WTC11 (cell line): Measurements from ENCODE around the gene COL5A2. TPM values are rescaled to one million over a fixed set of nuclear protein-coding genes. Genes with fewer than 3 reads are reported as not detected.
A peak's percentile ranks its signal among the peaks of the same experiment; 100 is the strongest.

Experiments
- ATAC-seq: fragments of 200-7000 bp; cut with Tn5 transposase; 2 replicates; pipeline ENCODE4 v1.10.0; 2021; ENCODE audit warnings: mild to moderate bottlenecking, moderate library complexity
- CTCF ChIA-PET: fragments of 300-600 bp; sonication (Branson Sonifier 250); formaldehyde crosslinking; loops from one replicate; lab custom pipeline; 2021; ENCODE audit warnings: antibody characterized with exemption; lab: Charles Lee
- POLR2A ChIA-PET: fragments of 350-600 bp; sonication (Branson Sonifier 250); formaldehyde crosslinking; loops from one replicate; lab custom pipeline; 2021; ENCODE audit warnings: antibody characterized with exemption; lab: Charles Lee
- DNase-seq: peaks from one replicate; pipeline ENCODE4 v3.0.0; 2021; ENCODE audit warnings: low spot score
- H3K27ac Mint-ChIP-seq: 2 replicates; pipeline ENCODE4 v1.8.0; 2021; ENCODE audit warnings: mixed read lengths
- H3K27me3 Mint-ChIP-seq: 2 replicates; pipeline ENCODE4 v1.8.0; 2021; ENCODE audit warnings: low read depth, mild to moderate bottlenecking, moderate library complexity, mixed read lengths
- H3K36me3 Mint-ChIP-seq: 2 replicates; pipeline ENCODE4 v1.8.0; 2021; ENCODE audit warnings: mixed read lengths
- H3K4me1 Mint-ChIP-seq: 2 replicates; pipeline ENCODE4 v1.8.0; 2022; ENCODE audit warnings: mixed read lengths
- H3K4me3 Mint-ChIP-seq: 2 replicates; pipeline ENCODE4 v1.8.0; 2021; ENCODE audit warnings: mild to moderate bottlenecking, moderate library complexity, mixed read lengths
- H3K9me3 Mint-ChIP-seq: 2 replicates; pipeline ENCODE4 v1.8.0; 2021; ENCODE audit warnings: mixed read lengths
- ATF6 ChIP-seq: sonication (generic); formaldehyde crosslinking; IDR thresholded peaks from 2 replicates; pipeline ENCODE4 v1.8.1; 2023; ENCODE audit warnings: mild to moderate bottlenecking, missing genetic modification reagents
- CREB1 ChIP-seq: sonication (generic); formaldehyde crosslinking; IDR thresholded peaks from 2 replicates; pipeline ENCODE4 v1.8.0; 2023; ENCODE audit warnings: mild to moderate bottlenecking, missing genetic modification reagents
- CREM ChIP-seq: sonication (generic); formaldehyde crosslinking; IDR thresholded peaks from 2 replicates; pipeline ENCODE4 v1.8.1; 2022; ENCODE audit warnings: mild to moderate bottlenecking, missing genetic modification reagents, moderate library complexity
- E2F1 ChIP-seq: sonication (generic); formaldehyde crosslinking; IDR thresholded peaks from 2 replicates; pipeline ENCODE4 v1.8.0; 2022; ENCODE audit warnings: mild to moderate bottlenecking, missing genetic modification reagents
- ELF4 ChIP-seq: sonication (generic); formaldehyde crosslinking; IDR thresholded peaks from 2 replicates; pipeline ENCODE4 v1.8.1; 2022; ENCODE audit warnings: low read depth, mild to moderate bottlenecking, moderate library complexity, missing genetic modification reagents
- ESRRA ChIP-seq: sonication (generic); formaldehyde crosslinking; IDR thresholded peaks from 2 replicates; pipeline ENCODE4 v1.8.1; 2022; ENCODE audit warnings: mild to moderate bottlenecking, missing genetic modification reagents, borderline replicate concordance
- ETV6 ChIP-seq: sonication (generic); formaldehyde crosslinking; IDR thresholded peaks from 2 replicates; pipeline ENCODE4 v1.8.1; 2022; ENCODE audit warnings: mild to moderate bottlenecking, missing genetic modification reagents
- FOXP1 ChIP-seq: sonication (generic); formaldehyde crosslinking; IDR thresholded peaks from 2 replicates; pipeline ENCODE4 v1.8.0; 2022; ENCODE audit warnings: missing genetic modification reagents, mild to moderate bottlenecking, moderate library complexity, borderline replicate concordance
- GABPB1 ChIP-seq: sonication (generic); formaldehyde crosslinking; IDR thresholded peaks from 2 replicates; pipeline ENCODE4 v1.8.1; 2023; ENCODE audit warnings: mild to moderate bottlenecking, missing genetic modification reagents
- GTF2I ChIP-seq: fragments of 250-450 bp; sonication (Bioruptor Pico); conservative IDR thresholded peaks from 2 replicates; pipeline ENCODE4 v1.4.0; 2021; ENCODE audit warnings: mild to moderate bottlenecking
- OVOL2 ChIP-seq: fragments of 250-450 bp; sonication (Bioruptor Pico); IDR thresholded peaks from 2 replicates; pipeline ENCODE4 v1.9.0; 2021; ENCODE audit warnings: mild to moderate bottlenecking, borderline replicate concordance
- RELA ChIP-seq: sonication (generic); formaldehyde crosslinking; IDR thresholded peaks from 2 replicates; pipeline ENCODE4 v1.8.1; 2022; ENCODE audit warnings: missing genetic modification reagents, mild to moderate bottlenecking, borderline replicate concordance
- SMAD3 ChIP-seq: sonication (generic); formaldehyde crosslinking; IDR thresholded peaks from 2 replicates; pipeline ENCODE4 v1.8.0; 2022; ENCODE audit warnings: missing genetic modification reagents, mild to moderate bottlenecking, borderline replicate concordance
- SOX15 ChIP-seq: fragments of 250-450 bp; sonication (Bioruptor Pico); IDR thresholded peaks from 2 replicates; pipeline ENCODE4 v1.9.0; 2021; ENCODE audit warnings: mild to moderate bottlenecking
- ZNF281 ChIP-seq: sonication (generic); formaldehyde crosslinking; IDR thresholded peaks from 2 replicates; pipeline ENCODE4 v1.8.0; 2023; ENCODE audit warnings: mild to moderate bottlenecking, missing genetic modification reagents
- ZNF671 ChIP-seq: fragments of 250-450 bp; sonication (Bioruptor Pico); IDR thresholded peaks from 2 replicates; pipeline ENCODE4 v1.8.0; 2021; ENCODE audit warnings: mild to moderate bottlenecking
- total RNA-seq: library from RNA; stranded (reverse); gene quantifications from 3 replicates; pipeline ENCODE4 v1.2.3, GENCODE V29; 2021
- TF ChIP-seq, protein P1 (sequence below): sonication (generic); formaldehyde crosslinking; IDR thresholded peaks from 2 replicates; pipeline ENCODE4 v1.8.1; 2022; ENCODE audit warnings: low read depth, missing genetic modification reagents, borderline replicate concordance
- TF ChIP-seq, protein P2 (sequence below): sonication (generic); formaldehyde crosslinking; IDR thresholded peaks from 2 replicates; pipeline ENCODE4 v1.8.1; 2023; ENCODE audit warnings: mild to moderate bottlenecking, missing genetic modification reagents, moderate library complexity
- TF ChIP-seq, protein P3 (sequence below): sonication (generic); formaldehyde crosslinking; conservative IDR thresholded peaks from 2 replicates; pipeline ENCODE4 v1.8.1; 2023; ENCODE audit warnings: mild to moderate bottlenecking, low read depth, missing genetic modification reagents, moderate library complexity
- TF ChIP-seq, protein P4 (sequence below): sonication (generic); formaldehyde crosslinking; IDR thresholded peaks from 2 replicates; pipeline ENCODE4 v1.8.1; 2022; ENCODE audit warnings: low read depth, mild to moderate bottlenecking, moderate library complexity, missing genetic modification reagents, borderline replicate concordance

Gene COL5A2
- total RNA-seq, 1 experiment from 2014 or later: 16.0 TPM

GRCh38 chr2:189137519-189137918 lies 42.0 kb downstream of the COL5A2 start:
- CTCF ChIA-PET: no interaction called here
- Mint-ChIP-seq H3K27me3 (no peaks in the 10 kb centered on the region), H3K4me1 (no peaks in the 10 kb centered on the region), H3K27ac (no peak overlapping the region), H3K9me3 (no peaks in the 10 kb centered on the region), H3K4me3 (no peak overlapping the region), H3K36me3 (no peaks in the 10 kb centered on the region)
- TF ChIP-seq ESRRA (CRISPR knock-in tag) (no peak), CREM (no peak), ELF4 (CRISPR knock-in tag) (no peak)
- TF ChIP-seq, protein P1, sequence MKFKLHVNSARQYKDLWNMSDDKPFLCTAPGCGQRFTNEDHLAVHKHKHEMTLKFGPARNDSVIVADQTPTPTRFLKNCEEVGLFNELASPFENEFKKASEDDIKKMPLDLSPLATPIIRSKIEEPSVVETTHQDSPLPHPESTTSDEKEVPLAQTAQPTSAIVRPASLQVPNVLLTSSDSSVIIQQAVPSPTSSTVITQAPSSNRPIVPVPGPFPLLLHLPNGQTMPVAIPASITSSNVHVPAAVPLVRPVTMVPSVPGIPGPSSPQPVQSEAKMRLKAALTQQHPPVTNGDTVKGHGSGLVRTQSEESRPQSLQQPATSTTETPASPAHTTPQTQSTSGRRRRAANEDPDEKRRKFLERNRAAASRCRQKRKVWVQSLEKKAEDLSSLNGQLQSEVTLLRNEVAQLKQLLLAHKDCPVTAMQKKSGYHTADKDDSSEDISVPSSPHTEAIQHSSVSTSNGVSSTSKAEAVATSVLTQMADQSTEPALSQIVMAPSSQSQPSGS (CRISPR knock-in tag): no peak
- TF ChIP-seq, protein P2, sequence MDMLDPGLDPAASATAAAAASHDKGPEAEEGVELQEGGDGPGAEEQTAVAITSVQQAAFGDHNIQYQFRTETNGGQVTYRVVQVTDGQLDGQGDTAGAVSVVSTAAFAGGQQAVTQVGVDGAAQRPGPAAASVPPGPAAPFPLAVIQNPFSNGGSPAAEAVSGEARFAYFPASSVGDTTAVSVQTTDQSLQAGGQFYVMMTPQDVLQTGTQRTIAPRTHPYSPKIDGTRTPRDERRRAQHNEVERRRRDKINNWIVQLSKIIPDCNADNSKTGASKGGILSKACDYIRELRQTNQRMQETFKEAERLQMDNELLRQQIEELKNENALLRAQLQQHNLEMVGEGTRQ: no peak
- ATAC-seq: no peak
- DNase-seq: peak; percentile 20
- POLR2A ChIA-PET: no interaction called here

DNA sequence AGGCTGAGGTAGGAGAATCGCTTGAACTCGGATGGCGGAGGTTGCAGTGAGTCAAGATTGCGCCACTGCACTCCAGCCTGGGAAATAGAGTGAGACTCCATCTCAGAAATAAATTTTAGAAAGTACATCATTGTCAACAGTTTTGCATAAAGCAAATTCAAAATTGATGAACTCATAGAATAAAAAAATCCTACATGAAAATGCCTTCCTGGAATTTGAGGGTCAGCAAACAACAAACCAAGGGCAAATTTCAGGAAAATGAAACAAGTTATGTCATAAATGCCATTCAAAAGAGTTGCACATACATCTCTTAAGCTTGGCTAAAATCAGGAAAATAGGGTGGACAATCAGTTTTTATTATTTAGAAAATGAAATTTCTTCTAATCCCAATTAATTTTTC lies 45.1 kb downstream of the COL5A2 start:
- Mint-ChIP-seq H3K36me3 (no peaks in the 10 kb centered on the region), H3K9me3 (no peaks in the 10 kb centered on the region), H3K27ac (no peak overlapping the region), H3K4me1 (no peaks in the 10 kb centered on the region), H3K27me3 (no peaks in the 10 kb centered on the region), H3K4me3 (no peak overlapping the region)
- ATAC-seq (no peak), DNase-seq (no peak)
- no peak for TF ChIP-seq CREB1
- TF ChIP-seq, protein P3, sequence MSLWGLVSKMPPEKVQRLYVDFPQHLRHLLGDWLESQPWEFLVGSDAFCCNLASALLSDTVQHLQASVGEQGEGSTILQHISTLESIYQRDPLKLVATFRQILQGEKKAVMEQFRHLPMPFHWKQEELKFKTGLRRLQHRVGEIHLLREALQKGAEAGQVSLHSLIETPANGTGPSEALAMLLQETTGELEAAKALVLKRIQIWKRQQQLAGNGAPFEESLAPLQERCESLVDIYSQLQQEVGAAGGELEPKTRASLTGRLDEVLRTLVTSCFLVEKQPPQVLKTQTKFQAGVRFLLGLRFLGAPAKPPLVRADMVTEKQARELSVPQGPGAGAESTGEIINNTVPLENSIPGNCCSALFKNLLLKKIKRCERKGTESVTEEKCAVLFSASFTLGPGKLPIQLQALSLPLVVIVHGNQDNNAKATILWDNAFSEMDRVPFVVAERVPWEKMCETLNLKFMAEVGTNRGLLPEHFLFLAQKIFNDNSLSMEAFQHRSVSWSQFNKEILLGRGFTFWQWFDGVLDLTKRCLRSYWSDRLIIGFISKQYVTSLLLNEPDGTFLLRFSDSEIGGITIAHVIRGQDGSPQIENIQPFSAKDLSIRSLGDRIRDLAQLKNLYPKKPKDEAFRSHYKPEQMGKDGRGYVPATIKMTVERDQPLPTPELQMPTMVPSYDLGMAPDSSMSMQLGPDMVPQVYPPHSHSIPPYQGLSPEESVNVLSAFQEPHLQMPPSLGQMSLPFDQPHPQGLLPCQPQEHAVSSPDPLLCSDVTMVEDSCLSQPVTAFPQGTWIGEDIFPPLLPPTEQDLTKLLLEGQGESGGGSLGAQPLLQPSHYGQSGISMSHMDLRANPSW: no peak
- no peak for TF ChIP-seq GTF2I
- TF ChIP-seq ZNF671: no peak
- TF ChIP-seq RELA: no peak
- TF ChIP-seq E2F1: no peak
- TF ChIP-seq SOX15: no peak
- no peak for TF ChIP-seq GABPB1 (CRISPR knock-in tag)
- no peak for TF ChIP-seq ATF6
- TF ChIP-seq ETV6: no peak
- TF ChIP-seq FOXP1: no peak
- TF ChIP-seq SMAD3 (CRISPR knock-in tag): no peak
- TF ChIP-seq ZNF281 (CRISPR knock-in tag): no peak
- TF ChIP-seq OVOL2 (CRISPR knock-in tag): no peak
- TF ChIP-seq, protein P4, sequence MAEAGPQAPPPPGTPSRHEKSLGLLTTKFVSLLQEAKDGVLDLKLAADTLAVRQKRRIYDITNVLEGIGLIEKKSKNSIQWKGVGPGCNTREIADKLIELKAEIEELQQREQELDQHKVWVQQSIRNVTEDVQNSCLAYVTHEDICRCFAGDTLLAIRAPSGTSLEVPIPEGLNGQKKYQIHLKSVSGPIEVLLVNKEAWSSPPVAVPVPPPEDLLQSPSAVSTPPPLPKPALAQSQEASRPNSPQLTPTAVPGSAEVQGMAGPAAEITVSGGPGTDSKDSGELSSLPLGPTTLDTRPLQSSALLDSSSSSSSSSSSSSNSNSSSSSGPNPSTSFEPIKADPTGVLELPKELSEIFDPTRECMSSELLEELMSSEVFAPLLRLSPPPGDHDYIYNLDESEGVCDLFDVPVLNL (CRISPR knock-in tag): no peak
- ChIA-PET POLR2A (no interaction called here), CTCF (interaction anchor here (2.4 kb wide), 1 partner anchor 8 kb away, joined by 17 read pairs; no protein-coding TSS in a partner anchor)
